Tibial nerve (tissue), 4 donors: ENCODE measurements around the gene HSPB9. TPM values are rescaled to one million over a fixed set of nuclear protein-coding genes. Genes with fewer than 3 reads are reported as not detected.

Experiments
- DNase-seq, 2 donors: peaks; one replicate each; pipeline ENCODE4 v3.0.0-alpha.2; 2019; ENCODE audit warnings: low spot score in 2 of 2
- H3K27ac ChIP-seq, 4 donors: fragments of 200-600 bp; sonication (generic) in 3 of 4; one replicate each; pipeline ENCODE4 v1.5.1; 2017 to 2019; ENCODE audit warnings: mild to moderate bottlenecking in 1 of 4
- H3K27me3 ChIP-seq, 2 donors: fragments of 200-600 bp; sonication (generic) in 1 of 2; one replicate each; pipeline versions ENCODE4 v1.5.1 to v1.6.0; 2017 to 2019
- H3K36me3 ChIP-seq, 3 donors: fragments of 200-600 bp; sonication (generic); one replicate each; pipeline ENCODE4 v1.5.1; 2018 to 2019
- H3K4me1 ChIP-seq, 4 donors: fragments of 200-600 bp; sonication (generic) in 3 of 4; one replicate each; pipeline ENCODE4 v1.5.1; 2017 to 2019
- H3K4me3 ChIP-seq, 4 donors: fragments of 200-600 bp; sonication (generic) in 3 of 4; one replicate each; pipeline ENCODE4 v1.5.1; 2017 to 2019; ENCODE audit warnings: mild to moderate bottlenecking in 1 of 4, moderate library complexity in 1 of 4
- H3K9me3 ChIP-seq, 4 donors: fragments of 200-600 bp; sonication (generic) in 3 of 4; one replicate each; pipeline ENCODE4 v1.5.1; 2017 to 2019
- EP300 ChIP-seq, 2 donors: sonication (generic); formaldehyde crosslinking; IDR thresholded peaks; one replicate each; pipeline ENCODE4 v1.6.1; 2017; ENCODE audit warnings: antibody characterized with exemption in 2 of 2, mild to moderate bottlenecking in 1 of 2
- POLR2A ChIP-seq, 2 donors: fragments of 450-650 bp; IDR thresholded peaks; one replicate each; pipeline ENCODE4 v1.6.1; 2017; ENCODE audit warnings: antibody characterized with exemption in 2 of 2, mild to moderate bottlenecking in 2 of 2, moderate library complexity in 2 of 2
- WGBS, 2 donors: methylation state at CpG; one replicate each; pipeline ENCODE4 v1.1.5; 2018; 5-methylcytosine and 5-hydroxymethylcytosine counted together
- total RNA-seq, 4 donors: library from RNA; depleted of rRNA; stranded (reverse); fragments of >200 nt; gene quantifications; one replicate each; pipeline ENCODE4 v1.1.0, GENCODE V29; 2016
- TF ChIP-seq, protein P1 (sequence below), 5 experiments: fragments of 200-600 bp in 3 of 5; fragments of 450-650 bp in 2 of 5; sonication (generic) in 3 of 5; IDR thresholded peaks; one replicate each; pipeline ENCODE4 v1.5.1; 2016 to 2019; ENCODE audit warnings: antibody characterized with exemption in 5 of 5, mild to moderate bottlenecking in 3 of 5, moderate library complexity in 2 of 5

HSPB9 gene
- total RNA-seq, 4 donors from 2014 or later, result 0.22 TPM; not detected in 3

DNA sequence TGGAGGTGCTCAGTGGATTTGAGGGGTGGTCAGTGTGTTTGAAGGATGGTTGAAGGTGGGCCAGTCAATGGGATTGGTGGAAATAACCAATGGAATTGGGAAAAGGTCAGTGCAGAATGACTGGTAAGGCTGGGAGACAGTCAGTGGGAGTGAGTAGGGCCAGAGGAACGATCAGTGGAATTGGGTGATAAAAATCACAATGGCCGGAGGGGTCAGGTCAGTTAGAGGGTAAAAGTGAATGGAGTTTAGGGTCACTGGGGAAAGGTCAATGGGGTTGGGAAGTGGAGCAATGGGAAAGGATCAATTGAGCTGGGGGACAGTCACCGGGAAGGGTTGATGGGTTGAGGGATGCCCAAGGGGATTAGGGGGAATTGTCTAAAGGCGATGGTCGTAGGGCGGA lies 43.1 kb downstream of the HSPB9 start:
- DNase-seq, result no peak
- 72 to 75% methylated on average over 6 of the region's 6 CpGs for WGBS, 2 donors
- H3K4me1 ChIP-seq, result no peaks in the 10 kb centered on the region

DNA sequence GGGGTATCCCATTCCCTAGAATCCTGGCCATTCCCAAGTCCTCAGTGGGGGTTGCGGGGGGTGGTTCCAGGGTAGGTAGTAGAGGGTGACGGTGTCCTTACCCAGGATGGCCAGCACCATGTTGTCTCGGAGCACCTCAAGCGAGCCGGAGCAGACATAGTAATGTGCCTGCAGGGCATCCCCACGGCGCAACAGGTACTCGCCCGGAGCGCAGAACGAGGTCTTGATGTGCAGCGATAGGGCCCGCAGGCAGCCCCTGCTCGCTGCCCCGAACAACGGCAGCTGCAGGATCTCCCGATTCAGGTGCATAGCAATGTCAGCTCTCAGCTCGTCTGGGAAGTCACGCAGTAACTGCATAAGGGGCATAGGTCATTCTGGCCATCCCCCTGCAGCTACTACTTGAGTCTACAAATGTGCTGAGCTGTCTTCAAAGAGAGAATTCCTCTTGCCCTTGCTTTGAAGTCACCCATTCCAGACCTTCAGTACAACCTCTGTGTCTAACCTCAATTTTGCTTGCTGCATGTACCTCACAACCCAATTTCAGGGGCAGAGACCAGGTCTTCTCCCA lies 43.7 kb downstream of the HSPB9 start:
- Histone ChIP-seq H3K27me3 (no peaks in the 10 kb centered on the region), H3K27ac (no peak overlapping the region), H3K36me3 (no peaks in the 10 kb centered on the region), H3K4me1 (no peaks in the 10 kb centered on the region), H3K4me3 (no peak overlapping the region), H3K9me3 (no peaks in the 10 kb centered on the region)
- DNase-seq, result no peak
- 86 to 92% methylated on average over 18 to 19 of the region's 19 CpGs for WGBS, 2 donors
- TF ChIP-seq, protein P1, sequence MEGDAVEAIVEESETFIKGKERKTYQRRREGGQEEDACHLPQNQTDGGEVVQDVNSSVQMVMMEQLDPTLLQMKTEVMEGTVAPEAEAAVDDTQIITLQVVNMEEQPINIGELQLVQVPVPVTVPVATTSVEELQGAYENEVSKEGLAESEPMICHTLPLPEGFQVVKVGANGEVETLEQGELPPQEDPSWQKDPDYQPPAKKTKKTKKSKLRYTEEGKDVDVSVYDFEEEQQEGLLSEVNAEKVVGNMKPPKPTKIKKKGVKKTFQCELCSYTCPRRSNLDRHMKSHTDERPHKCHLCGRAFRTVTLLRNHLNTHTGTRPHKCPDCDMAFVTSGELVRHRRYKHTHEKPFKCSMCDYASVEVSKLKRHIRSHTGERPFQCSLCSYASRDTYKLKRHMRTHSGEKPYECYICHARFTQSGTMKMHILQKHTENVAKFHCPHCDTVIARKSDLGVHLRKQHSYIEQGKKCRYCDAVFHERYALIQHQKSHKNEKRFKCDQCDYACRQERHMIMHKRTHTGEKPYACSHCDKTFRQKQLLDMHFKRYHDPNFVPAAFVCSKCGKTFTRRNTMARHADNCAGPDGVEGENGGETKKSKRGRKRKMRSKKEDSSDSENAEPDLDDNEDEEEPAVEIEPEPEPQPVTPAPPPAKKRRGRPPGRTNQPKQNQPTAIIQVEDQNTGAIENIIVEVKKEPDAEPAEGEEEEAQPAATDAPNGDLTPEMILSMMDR (IDR thresholded peaks at IDR 0.05), result no peak
- TF ChIP-seq EP300 (IDR thresholded peaks at IDR 0.05), result no peak
- no peak for TF ChIP-seq POLR2A (IDR thresholded peaks at IDR 0.05)

More for the DNA sequence above, 43.1 kb downstream of the HSPB9 start:
- TF ChIP-seq, protein P1 (IDR thresholded peaks at IDR 0.05), result no peak
- TF ChIP-seq POLR2A (IDR thresholded peaks at IDR 0.05), result no peak
- TF ChIP-seq EP300 (IDR thresholded peaks at IDR 0.05), result no peak
- H3K27me3 ChIP-seq, result no peaks in the 10 kb centered on the region
- H3K9me3 ChIP-seq, result no peaks in the 10 kb centered on the region
- no peak overlapping the region for H3K4me3 ChIP-seq
- H3K36me3 ChIP-seq, result no peaks in the 10 kb centered on the region
- H3K27ac ChIP-seq, result no peak overlapping the region

DNA sequence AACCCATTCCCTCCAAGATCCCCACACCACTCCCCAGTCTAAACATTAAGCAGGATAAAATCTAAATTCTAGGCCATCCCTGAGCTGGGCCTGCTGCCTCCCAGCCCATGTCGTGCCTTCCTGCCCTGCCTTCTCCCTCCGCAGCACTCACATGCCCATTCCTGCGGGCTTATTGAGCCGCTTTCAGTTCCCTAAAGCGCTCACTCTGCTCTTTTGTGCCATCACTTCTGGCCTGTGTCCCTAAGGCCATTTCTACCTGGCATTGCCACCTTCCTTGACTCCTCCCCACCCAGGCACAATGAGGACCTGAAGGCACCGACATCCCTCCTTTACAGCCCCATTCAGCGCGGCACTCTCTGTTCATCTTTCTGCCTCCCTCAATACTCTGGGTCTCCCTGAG lies 45.2 kb downstream of the HSPB9 start:
- 85 to 88% methylated on average over 8 of the region's 8 CpGs for WGBS, 2 donors
- Histone ChIP-seq H3K27ac (no peak overlapping the region), H3K4me1 (no peaks in the 10 kb centered on the region), H3K4me3 (no peak overlapping the region), H3K27me3 (no peaks in the 10 kb centered on the region), H3K9me3 (no peaks in the 10 kb centered on the region), H3K36me3 (no peaks in the 10 kb centered on the region)
- TF ChIP-seq, protein P1 (IDR thresholded peaks at IDR 0.05), result no peak
- TF ChIP-seq POLR2A (IDR thresholded peaks at IDR 0.05), result no peak
- DNase-seq, result no peak

DNA sequence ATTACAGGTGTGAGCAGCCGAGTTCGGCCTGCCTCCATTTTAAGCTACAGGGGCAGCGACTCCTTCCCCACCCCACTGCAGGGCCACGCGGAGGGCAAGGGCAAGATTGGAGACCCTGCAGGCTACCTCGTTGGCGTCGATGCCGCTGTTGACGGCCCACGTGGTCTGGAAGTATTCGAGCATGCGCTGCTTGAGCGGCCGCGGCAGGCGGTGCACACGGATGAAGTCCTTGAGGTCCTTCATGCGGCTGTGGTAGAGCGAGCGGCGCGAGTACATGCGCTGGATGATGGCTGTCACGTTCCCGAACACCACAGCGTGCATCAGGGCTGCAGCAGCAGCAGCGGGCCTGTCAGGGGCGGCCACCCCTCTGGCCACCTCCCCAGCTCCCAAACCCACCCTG lies 46.7 kb downstream of the HSPB9 start:
- no peak for TF ChIP-seq POLR2A (IDR thresholded peaks at IDR 0.05)
- TF ChIP-seq EP300 (IDR thresholded peaks at IDR 0.05), result no peak
- TF ChIP-seq, protein P1 (IDR thresholded peaks at IDR 0.05), result no peak
- no peak for DNase-seq
- H3K9me3 ChIP-seq, result no peaks in the 10 kb centered on the region
- H3K27ac ChIP-seq, result no peak overlapping the region
- 94 to 95% methylated on average over 24 to 29 of the region's 29 CpGs for WGBS, 2 donors
- no peak overlapping the region for H3K4me3 ChIP-seq
- no peaks in the 10 kb centered on the region for H3K36me3 ChIP-seq
- H3K27me3 ChIP-seq, result no peaks in the 10 kb centered on the region
- no peaks in the 10 kb centered on the region for H3K4me1 ChIP-seq

DNA sequence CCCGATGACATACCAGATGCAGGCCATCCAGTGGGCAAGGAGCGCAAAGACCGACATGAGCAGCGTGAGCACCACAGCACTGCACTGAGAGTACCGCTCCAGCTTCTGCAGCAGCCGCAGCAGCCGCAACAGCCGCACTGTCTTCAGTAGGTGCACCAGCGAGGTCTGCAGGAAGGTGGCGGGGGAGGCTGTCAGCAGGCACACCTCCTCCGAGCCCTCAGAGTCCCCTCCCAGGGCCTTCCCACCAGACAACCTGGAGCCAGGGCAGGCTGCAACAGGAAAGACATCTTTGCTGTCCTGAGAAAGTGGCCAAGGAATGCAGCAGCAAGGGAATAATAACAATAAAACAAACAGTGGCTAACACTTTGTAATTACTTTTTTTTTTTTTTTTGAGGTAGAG lies 49.2 kb downstream of the HSPB9 start:
- no peak for TF ChIP-seq EP300 (IDR thresholded peaks at IDR 0.05)

More for the DNA sequence above, 49.2 kb downstream of the HSPB9 start:
- Histone ChIP-seq H3K9me3 (no peaks in the 10 kb centered on the region), H3K4me3 (no peak overlapping the region), H3K27ac (no peak overlapping the region), H3K36me3 (no peaks in the 10 kb centered on the region), H3K27me3 (no peaks in the 10 kb centered on the region), H3K4me1 (no peaks in the 10 kb centered on the region)
- 50 to 56% methylated on average over 11 of the region's 11 CpGs for WGBS, 2 donors
- no peak for DNase-seq

Other genes starting within 250 kb of the HSPB9 start
- gene ACLY, start 203.9 kb upstream of the HSPB9 start, total RNA-seq, result 100 to 1,000 TPM in 1 of 4 donors, 10 to 100 TPM in 3; 62.8 to 102 (median 72.6) TPM
- gene ODAD4, start 192.2 kb upstream of the HSPB9 start, total RNA-seq, result 1 to 10 TPM; 3.7 to 5.4 (median 5.2) TPM
- gene CNP, start 156.0 kb upstream of the HSPB9 start, total RNA-seq, result 100 to 1,000 TPM; 174 to 345 (median 256) TPM
- 10 to 100 TPM; 56.6 to 90.2 (median 71.8) TPM for gene DNAJC7, start 105.4 kb upstream of the HSPB9 start, total RNA-seq
- gene NKIRAS2, start 102.7 kb upstream of the HSPB9 start, total RNA-seq, result 10 to 100 TPM; 17.7 to 39.9 (median 23.8) TPM
- 1 to 10 TPM; 1.2 to 2.9 (median 2.1) TPM for gene C17orf113, start 72.2 kb upstream of the HSPB9 start, total RNA-seq
- gene ZNF385C, start 24.3 kb upstream of the HSPB9 start, total RNA-seq, result 1 to 10 TPM in 1 of 4 donors, under 1 TPM in 1, not detected in 2; 0.20 to 1.5 TPM
- 10 to 100 TPM; 15.9 to 29.4 (median 21.7) TPM for gene DHX58, start 10.1 kb upstream of the HSPB9 start, total RNA-seq
- gene KAT2A, start 1.4 kb upstream of the HSPB9 start, total RNA-seq, result 100 to 1,000 TPM in 2 of 4 donors, 10 to 100 TPM in 2; 92.2 to 143 (median 105) TPM
- 100 to 1,000 TPM in 3 of 4 donors, 10 to 100 TPM in 1; 94.8 to 137 (median 117) TPM for gene RAB5C, start 32.2 kb downstream of the HSPB9 start, total RNA-seq
- under 1 TPM in 1 of 4 donors, not detected in 3; 0.30 TPM for gene KCNH4, start 58.3 kb downstream of the HSPB9 start, total RNA-seq
- gene HCRT, start 62.6 kb downstream of the HSPB9 start, total RNA-seq, result not detected
- 10 to 100 TPM; 36.4 to 77.9 (median 40.7) TPM for gene GHDC, start 71.7 kb downstream of the HSPB9 start, total RNA-seq
- gene STAT5B, start 153.6 kb downstream of the HSPB9 start, total RNA-seq, result 100 to 1,000 TPM in 3 of 4 donors, 10 to 100 TPM in 1; 96.8 to 117 (median 104) TPM
- gene STAT5A, start 165.7 kb downstream of the HSPB9 start, total RNA-seq, result 100 to 1,000 TPM in 3 of 4 donors, 10 to 100 TPM in 1; 95.2 to 150 (median 127) TPM